GM12878 (cell line): ENCODE data around the gene SLC25A39.

ENCODE experiments used
- ASH2L ChIP-seq: fragments of 300-600, 200-600 bp; sonication (generic); IDR thresholded peaks from 2 replicates; pipeline ENCODE4 v1.6.1; 2017; ENCODE audit warnings: low read depth, mild to moderate bottlenecking, borderline replicate concordance
- BHLHE40 ChIP-seq, 2 experiments: fragments of 450-650 bp in 1 of 2; IDR thresholded peaks; 2 replicates each; pipeline ENCODE4 v1.6.1; 2011 to 2017; ENCODE audit warnings: low read depth in 2 of 2, borderline replicate concordance in 1 of 2, improper control_type of control experiment in 1 of 2, low read length in 1 of 2, mild to moderate bottlenecking in 1 of 2
- CEBPB ChIP-seq, 2 experiments: fragments of 150-350 bp in 1 of 2; IDR thresholded peaks; 2 replicates each; pipeline ENCODE4 v1.6.1; 2012 to 2014; ENCODE audit warnings: low read depth in 2 of 2, low read length in 2 of 2, borderline replicate concordance in 1 of 2, inconsistent platforms in 1 of 2
- CTCF ChIP-seq, 3 experiments: IDR thresholded peaks in 2 of 3; conservative IDR thresholded peaks in 1 of 3; 2 replicates each; pipeline ENCODE4 v1.5.1; 2011; ENCODE audit warnings: low read depth in 3 of 3, low read length in 3 of 3, mild to moderate bottlenecking in 3 of 3, control low read depth in 2 of 3, moderate library complexity in 2 of 3, inconsistent platforms in 1 of 3, mixed read lengths in 1 of 3; ENCODE audit not compliant: control insufficient read depth in 2 of 3, insufficient read depth in 1 of 3; ENCODE audit errors: extremely low read depth in 1 of 3
- EED ChIP-seq: sonication (generic); IDR thresholded peaks from 2 replicates; pipeline ENCODE4 v1.6.1; 2016; ENCODE audit warnings: antibody characterized with exemption, low read depth
- MYC ChIP-seq: IDR thresholded peaks from 2 replicates; pipeline ENCODE4 v1.6.1; 2011; ENCODE audit warnings: mild to moderate bottlenecking, low read length, moderate library complexity, inconsistent platforms; ENCODE audit not compliant: insufficient read depth, insufficient replicate concordance, insufficient read length, severe bottlenecking
- NFIC ChIP-seq: IDR thresholded peaks from 2 replicates; pipeline ENCODE4 v1.6.1; 2012; ENCODE audit warnings: low read depth, mild to moderate bottlenecking, inconsistent platforms, low read length, moderate library complexity
- NRF1 ChIP-seq: conservative IDR thresholded peaks from 2 replicates; pipeline ENCODE4 v1.6.1; 2011; ENCODE audit warnings: mild to moderate bottlenecking, low read depth, low read length, improper control_type of control experiment
- POLR2A ChIP-seq: IDR thresholded peaks from 2 replicates; pipeline ENCODE4 v1.6.1; 2011; ENCODE audit warnings: low read depth, mild to moderate bottlenecking, low read length
- RCOR1 ChIP-seq: conservative IDR thresholded peaks from 2 replicates; pipeline ENCODE4 v1.6.1; 2012; ENCODE audit warnings: low read depth, low read length, improper control_type of control experiment
- ZNF274 ChIP-seq: IDR thresholded peaks from one replicate; pipeline ENCODE4 v1.8.0; 2011; ENCODE audit not compliant: insufficient read length, insufficient read depth
- TF ChIP-seq, protein P1 (sequence below): fragments of 450-650 bp; IDR thresholded peaks from 2 replicates; pipeline ENCODE4 v1.6.1; 2016; ENCODE audit warnings: mild to moderate bottlenecking
- TF ChIP-seq, protein P2 (sequence below): IDR thresholded peaks from 2 replicates; pipeline ENCODE4 v1.6.1; 2012; ENCODE audit warnings: mild to moderate bottlenecking, low read depth, low read length

GRCh38 chr17:44293509-44294226, 31.0 kb downstream of the SLC25A39 start:
- TF ChIP-seq CTCF (IDR thresholded peaks at IDR 0.05 in 2 of 3, conservative IDR thresholded peaks at IDR 0.05 in 1 of 3; ENCODE audit: control insufficient read depth in 2 of 3, extremely low read depth in 1 of 3, insufficient read depth in 1 of 3, low read depth in 3 of 3, low read length in 3 of 3) (no peak), RCOR1 (no peak), BHLHE40 (IDR thresholded peaks at IDR 0.05; ENCODE audit: borderline replicate concordance in 1 of 2, low read depth in 2 of 2, low read length in 1 of 2) (no peak), CEBPB (IDR thresholded peaks at IDR 0.05; ENCODE audit: borderline replicate concordance in 1 of 2, low read depth in 2 of 2, low read length in 2 of 2) (no peak), MYC (no peak), EED (no peak), NRF1 (no peak), ZNF274 (no peak), POLR2A (no peak), NFIC (no peak), ASH2L (no peak)
- TF ChIP-seq, protein P1, sequence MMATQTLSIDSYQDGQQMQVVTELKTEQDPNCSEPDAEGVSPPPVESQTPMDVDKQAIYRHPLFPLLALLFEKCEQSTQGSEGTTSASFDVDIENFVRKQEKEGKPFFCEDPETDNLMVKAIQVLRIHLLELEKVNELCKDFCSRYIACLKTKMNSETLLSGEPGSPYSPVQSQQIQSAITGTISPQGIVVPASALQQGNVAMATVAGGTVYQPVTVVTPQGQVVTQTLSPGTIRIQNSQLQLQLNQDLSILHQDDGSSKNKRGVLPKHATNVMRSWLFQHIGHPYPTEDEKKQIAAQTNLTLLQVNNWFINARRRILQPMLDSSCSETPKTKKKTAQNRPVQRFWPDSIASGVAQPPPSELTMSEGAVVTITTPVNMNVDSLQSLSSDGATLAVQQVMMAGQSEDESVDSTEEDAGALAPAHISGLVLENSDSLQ, result no peak
- TF ChIP-seq, protein P2, sequence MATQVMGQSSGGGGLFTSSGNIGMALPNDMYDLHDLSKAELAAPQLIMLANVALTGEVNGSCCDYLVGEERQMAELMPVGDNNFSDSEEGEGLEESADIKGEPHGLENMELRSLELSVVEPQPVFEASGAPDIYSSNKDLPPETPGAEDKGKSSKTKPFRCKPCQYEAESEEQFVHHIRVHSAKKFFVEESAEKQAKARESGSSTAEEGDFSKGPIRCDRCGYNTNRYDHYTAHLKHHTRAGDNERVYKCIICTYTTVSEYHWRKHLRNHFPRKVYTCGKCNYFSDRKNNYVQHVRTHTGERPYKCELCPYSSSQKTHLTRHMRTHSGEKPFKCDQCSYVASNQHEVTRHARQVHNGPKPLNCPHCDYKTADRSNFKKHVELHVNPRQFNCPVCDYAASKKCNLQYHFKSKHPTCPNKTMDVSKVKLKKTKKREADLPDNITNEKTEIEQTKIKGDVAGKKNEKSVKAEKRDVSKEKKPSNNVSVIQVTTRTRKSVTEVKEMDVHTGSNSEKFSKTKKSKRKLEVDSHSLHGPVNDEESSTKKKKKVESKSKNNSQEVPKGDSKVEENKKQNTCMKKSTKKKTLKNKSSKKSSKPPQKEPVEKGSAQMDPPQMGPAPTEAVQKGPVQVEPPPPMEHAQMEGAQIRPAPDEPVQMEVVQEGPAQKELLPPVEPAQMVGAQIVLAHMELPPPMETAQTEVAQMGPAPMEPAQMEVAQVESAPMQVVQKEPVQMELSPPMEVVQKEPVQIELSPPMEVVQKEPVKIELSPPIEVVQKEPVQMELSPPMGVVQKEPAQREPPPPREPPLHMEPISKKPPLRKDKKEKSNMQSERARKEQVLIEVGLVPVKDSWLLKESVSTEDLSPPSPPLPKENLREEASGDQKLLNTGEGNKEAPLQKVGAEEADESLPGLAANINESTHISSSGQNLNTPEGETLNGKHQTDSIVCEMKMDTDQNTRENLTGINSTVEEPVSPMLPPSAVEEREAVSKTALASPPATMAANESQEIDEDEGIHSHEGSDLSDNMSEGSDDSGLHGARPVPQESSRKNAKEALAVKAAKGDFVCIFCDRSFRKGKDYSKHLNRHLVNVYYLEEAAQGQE, result no peak
